Peyer's patch (tissue), 4 donors: ENCODE results near the gene IRX5. TPM values are rescaled to one million over a fixed set of nuclear protein-coding genes. Genes with fewer than 3 reads are reported as not detected.

Experiments used
- DNase-seq, 3 donors: peaks; one replicate each; pipeline ENCODE4 v3.0.0-alpha.2; 2017 to 2019
- H3K27ac ChIP-seq, 4 donors: fragments of 200-600 bp; sonication (generic); one replicate each; pipeline ENCODE4 v1.5.1; 2016 to 2019
- H3K27me3 ChIP-seq, 2 donors: fragments of 200-600 bp; sonication (generic); one replicate each; pipeline ENCODE4 v1.5.1; 2019
- H3K36me3 ChIP-seq, 3 donors: fragments of 200-600 bp; sonication (generic); one replicate each; pipeline ENCODE4 v1.5.1; 2016 to 2019
- H3K4me1 ChIP-seq, 4 donors: fragments of 200-600 bp; sonication (generic); one replicate each; pipeline ENCODE4 v1.5.1; 2016 to 2019
- H3K4me3 ChIP-seq, 4 donors: fragments of 200-600 bp; sonication (generic); 1 replicate in 3 of 4; 2 replicates in 1 of 4; pipeline ENCODE4 v1.5.1; 2016 to 2019; ENCODE audit warnings: mild to moderate bottlenecking in 1 of 4
- H3K9me3 ChIP-seq, 4 donors: fragments of 200-600 bp; sonication (generic); one replicate each; pipeline ENCODE4 v1.5.1; 2016 to 2019; ENCODE audit warnings: mild to moderate bottlenecking in 1 of 4
- POLR2A ChIP-seq, 2 donors: fragments of 450-650 bp; IDR thresholded peaks; one replicate each; pipeline ENCODE4 v1.5.1; 2017; ENCODE audit warnings: antibody characterized with exemption in 2 of 2, mild to moderate bottlenecking in 2 of 2, moderate library complexity in 2 of 2
- total RNA-seq, 4 donors: library from RNA; depleted of rRNA; stranded (reverse); fragments of >200 nt; gene quantifications; one replicate each; pipeline ENCODE4 v1.1.0, GENCODE V29; 2016
- TF ChIP-seq, protein P1 (sequence below), 6 experiments: fragments of 450-650 bp in 4 of 6; fragments of 200-600 bp in 2 of 6; sonication (generic) in 1 of 6; IDR thresholded peaks; one replicate each; pipeline ENCODE4 v1.5.1; 2017 to 2019; ENCODE audit warnings: antibody characterized with exemption in 6 of 6, mild to moderate bottlenecking in 3 of 6, moderate library complexity in 1 of 6

Gene IRX5
- total RNA-seq, 4 donors from 2014 or later: not detected

DNA sequence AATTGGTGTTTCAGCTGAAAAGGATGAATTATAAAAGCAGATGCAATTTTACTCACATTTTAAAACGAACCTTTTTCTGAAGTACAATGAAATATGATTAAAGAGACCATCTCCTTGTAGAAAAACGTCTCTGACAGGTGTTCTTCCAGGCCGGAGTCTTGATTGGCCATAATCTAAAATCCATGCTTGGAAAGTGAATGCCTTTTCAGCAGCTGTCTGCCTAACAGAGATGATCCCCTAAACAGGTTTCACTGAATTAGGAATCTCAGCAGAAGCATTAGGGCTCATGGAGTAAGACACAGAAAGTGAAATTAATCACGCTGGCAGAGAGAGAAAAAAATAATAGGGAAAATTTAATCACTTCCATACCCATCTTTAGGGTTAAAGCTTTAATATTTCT is 39.3 kb upstream of the IRX5 start:
- H3K27me3 ChIP-seq: no peaks in the 10 kb centered on the region
- no peaks in the 10 kb centered on the region for H3K9me3 ChIP-seq
- TF ChIP-seq, protein P1, sequence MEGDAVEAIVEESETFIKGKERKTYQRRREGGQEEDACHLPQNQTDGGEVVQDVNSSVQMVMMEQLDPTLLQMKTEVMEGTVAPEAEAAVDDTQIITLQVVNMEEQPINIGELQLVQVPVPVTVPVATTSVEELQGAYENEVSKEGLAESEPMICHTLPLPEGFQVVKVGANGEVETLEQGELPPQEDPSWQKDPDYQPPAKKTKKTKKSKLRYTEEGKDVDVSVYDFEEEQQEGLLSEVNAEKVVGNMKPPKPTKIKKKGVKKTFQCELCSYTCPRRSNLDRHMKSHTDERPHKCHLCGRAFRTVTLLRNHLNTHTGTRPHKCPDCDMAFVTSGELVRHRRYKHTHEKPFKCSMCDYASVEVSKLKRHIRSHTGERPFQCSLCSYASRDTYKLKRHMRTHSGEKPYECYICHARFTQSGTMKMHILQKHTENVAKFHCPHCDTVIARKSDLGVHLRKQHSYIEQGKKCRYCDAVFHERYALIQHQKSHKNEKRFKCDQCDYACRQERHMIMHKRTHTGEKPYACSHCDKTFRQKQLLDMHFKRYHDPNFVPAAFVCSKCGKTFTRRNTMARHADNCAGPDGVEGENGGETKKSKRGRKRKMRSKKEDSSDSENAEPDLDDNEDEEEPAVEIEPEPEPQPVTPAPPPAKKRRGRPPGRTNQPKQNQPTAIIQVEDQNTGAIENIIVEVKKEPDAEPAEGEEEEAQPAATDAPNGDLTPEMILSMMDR (IDR thresholded peaks at IDR 0.05): no peak
- TF ChIP-seq POLR2A (IDR thresholded peaks at IDR 0.05): no peak
- H3K27ac ChIP-seq: no peak overlapping the region
- H3K4me1 ChIP-seq: no peaks in the 10 kb centered on the region
- DNase-seq: no peak
- H3K4me3 ChIP-seq: no peak overlapping the region
- no peaks in the 10 kb centered on the region for H3K36me3 ChIP-seq

DNA sequence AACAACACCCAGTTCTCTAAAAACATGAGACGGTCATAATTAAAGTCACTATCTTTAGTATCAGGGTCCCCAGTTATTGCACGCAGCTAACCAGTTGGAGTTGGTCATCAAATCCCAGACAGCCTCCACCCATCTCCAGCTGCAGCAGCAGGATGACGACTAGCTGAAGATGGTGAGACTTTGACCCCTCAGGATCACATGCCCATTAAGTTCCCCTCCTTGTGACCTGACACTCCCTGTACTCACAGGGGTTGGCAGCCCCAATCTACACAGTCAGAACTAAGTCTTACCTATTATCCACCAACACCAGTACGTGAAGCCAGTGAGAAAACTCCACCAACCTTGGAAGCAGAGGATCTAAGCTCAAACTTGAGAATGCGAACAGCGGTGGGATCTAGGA is 37.7 kb upstream of the IRX5 start:
- Histone ChIP-seq H3K36me3 (no peaks in the 10 kb centered on the region), H3K9me3 (no peaks in the 10 kb centered on the region), H3K4me3 (no peak overlapping the region), H3K27ac (no peak overlapping the region), H3K4me1 (no peaks in the 10 kb centered on the region), H3K27me3 (no peaks in the 10 kb centered on the region)
- no peak for TF ChIP-seq POLR2A (IDR thresholded peaks at IDR 0.05)
- TF ChIP-seq, protein P1 (IDR thresholded peaks at IDR 0.05): no peak
- DNase-seq: no peak

DNA sequence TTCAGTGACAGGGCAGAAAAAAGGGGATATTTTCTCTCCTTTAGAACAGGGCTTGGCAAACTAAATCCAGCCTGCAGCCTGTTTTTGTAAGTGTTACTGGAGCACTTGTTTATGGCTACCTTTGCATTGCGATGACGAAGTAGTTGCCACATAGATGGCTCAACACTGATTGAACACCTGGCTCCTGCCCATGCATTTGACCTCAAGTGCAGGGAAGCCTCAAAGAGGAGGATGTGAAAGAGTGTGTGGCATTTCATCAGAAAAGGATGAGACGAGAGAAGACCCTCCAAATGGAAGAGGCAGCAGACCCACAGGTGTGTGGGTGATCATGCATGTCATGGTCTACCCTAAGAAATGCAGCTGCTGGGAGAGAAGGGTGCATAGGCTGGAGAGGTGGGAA is 32.7 kb upstream of the IRX5 start:
- Histone ChIP-seq H3K4me1 (no peaks in the 10 kb centered on the region), H3K36me3 (no peaks in the 10 kb centered on the region), H3K4me3 (no peak overlapping the region), H3K27me3 (no peaks in the 10 kb centered on the region), H3K9me3 (no peaks in the 10 kb centered on the region), H3K27ac (no peak overlapping the region)
- TF ChIP-seq, protein P1 (IDR thresholded peaks at IDR 0.05): no peak
- no peak for TF ChIP-seq POLR2A (IDR thresholded peaks at IDR 0.05)
- DNase-seq: no peak

DNA sequence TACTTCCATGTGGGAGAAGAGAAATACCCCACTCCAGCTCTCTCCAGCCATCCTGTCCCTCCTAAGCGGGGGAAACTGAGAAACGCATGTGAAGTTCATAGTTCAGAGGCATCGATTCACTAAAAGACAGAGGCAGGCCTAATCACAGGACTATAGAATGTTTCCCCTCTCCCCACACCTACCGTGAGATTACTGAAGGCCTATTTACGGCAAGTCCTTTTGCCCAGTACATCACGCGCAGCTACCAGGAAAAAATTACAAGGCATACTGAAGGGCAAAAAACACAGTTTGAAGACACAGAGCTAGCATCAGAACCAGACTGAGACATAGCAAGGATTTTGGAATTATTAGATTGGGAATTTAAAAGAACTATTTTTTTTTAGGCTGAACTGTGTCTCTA is 29.1 kb upstream of the IRX5 start:
- no peaks in the 10 kb centered on the region for H3K4me1 ChIP-seq
- H3K27me3 ChIP-seq: no peaks in the 10 kb centered on the region
- H3K36me3 ChIP-seq: no peaks in the 10 kb centered on the region
- DNase-seq: no peak
- TF ChIP-seq, protein P1 (IDR thresholded peaks at IDR 0.05): no peak
- no peak for TF ChIP-seq POLR2A (IDR thresholded peaks at IDR 0.05)
- H3K9me3 ChIP-seq: no peaks in the 10 kb centered on the region
- H3K4me3 ChIP-seq: no peak overlapping the region
- no peak overlapping the region for H3K27ac ChIP-seq

DNA sequence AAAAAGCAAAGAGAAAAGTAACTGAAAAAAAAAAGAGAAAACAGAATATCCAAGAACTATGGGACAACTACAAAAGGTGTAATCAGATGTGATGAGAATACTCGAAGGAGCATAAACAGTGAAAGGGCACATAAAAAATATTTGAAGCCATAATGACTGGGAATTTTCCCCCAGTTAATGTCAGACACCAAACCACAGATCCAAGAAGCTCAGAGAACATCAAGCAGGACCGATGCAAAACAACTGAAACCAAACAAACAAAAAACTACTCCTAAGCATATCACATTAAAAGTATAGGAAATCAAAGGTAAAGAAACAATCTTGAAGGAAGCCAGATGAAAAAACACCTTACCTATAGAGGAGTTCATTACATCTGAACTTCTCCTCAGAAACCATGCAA is 27.6 kb upstream of the IRX5 start:
- H3K4me3 ChIP-seq: no peak overlapping the region
- H3K9me3 ChIP-seq: no peaks in the 10 kb centered on the region
- TF ChIP-seq, protein P1 (IDR thresholded peaks at IDR 0.05): no peak
- no peak for TF ChIP-seq POLR2A (IDR thresholded peaks at IDR 0.05)
- H3K4me1 ChIP-seq: no peaks in the 10 kb centered on the region
- H3K27me3 ChIP-seq: no peaks in the 10 kb centered on the region
- no peak overlapping the region for H3K27ac ChIP-seq
- H3K36me3 ChIP-seq: no peaks in the 10 kb centered on the region
- no peak for DNase-seq

DNA sequence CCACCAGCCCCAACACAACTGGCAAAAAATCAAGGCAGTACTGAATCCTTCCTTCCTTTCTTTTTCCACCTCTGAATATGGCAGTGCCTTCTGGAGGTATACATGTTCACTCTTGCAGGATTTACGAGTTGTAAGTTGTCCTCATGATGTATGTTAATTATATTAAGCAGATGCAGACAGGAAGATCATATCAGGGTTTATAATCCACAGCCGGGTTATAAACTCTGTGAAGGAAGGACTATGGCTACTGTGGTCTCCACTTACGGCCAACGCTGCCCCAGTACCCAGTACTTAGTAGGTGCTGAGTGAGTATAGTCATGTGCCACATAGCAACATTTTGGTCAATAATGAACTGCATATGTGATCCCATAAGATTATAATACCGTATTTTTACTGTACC is 19.6 kb upstream of the IRX5 start:
- Histone ChIP-seq H3K36me3 (no peaks in the 10 kb centered on the region), H3K9me3 (no peaks in the 10 kb centered on the region), H3K27ac (no peak overlapping the region), H3K27me3 (no peaks in the 10 kb centered on the region), H3K4me3 (no peak overlapping the region), H3K4me1 (no peaks in the 10 kb centered on the region)
- TF ChIP-seq, protein P1 (IDR thresholded peaks at IDR 0.05): no peak
- no peak for TF ChIP-seq POLR2A (IDR thresholded peaks at IDR 0.05)
- no peak for DNase-seq
